ENCODE measurements around the gene CLRN3. TPM values are rescaled to one million over a fixed set of nuclear protein-coding genes. Genes with fewer than 3 reads are reported as not detected.

CLRN3 gene
- total RNA-seq, 1 donor from 2014 or later = not detected

DNA sequence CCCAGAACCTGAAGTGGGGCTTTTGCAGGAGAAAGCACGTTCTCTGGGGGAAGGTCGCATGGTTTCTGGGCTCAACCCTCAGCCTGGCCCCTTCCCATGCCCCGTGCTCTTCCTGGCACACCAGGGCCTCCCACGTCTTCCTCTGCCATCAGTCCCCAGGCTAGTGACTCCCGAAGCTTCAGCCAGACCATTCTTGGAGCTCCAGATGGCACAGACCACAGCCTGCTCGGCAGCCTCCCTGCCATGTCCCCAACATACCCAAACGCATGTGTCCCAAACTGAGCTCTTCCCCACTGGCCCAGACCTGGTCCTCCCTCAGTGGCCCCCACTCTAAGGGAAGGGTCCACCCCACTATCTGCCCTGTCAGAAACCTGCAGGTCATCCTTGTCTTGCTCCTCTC is 47.0 kb downstream of the CLRN3 start:
- H3K4me3 Mint-ChIP-seq (ENCODE audit: unreplicated experiment) = no peak overlapping the region
- Histone ChIP-seq H3K79me2 (ENCODE audit: insufficient read depth, low read length) (no peaks in the 10 kb centered on the region), H3K4me3 (ENCODE audit: insufficient read depth, low read depth, low read length) (no peak overlapping the region), H3K4me1 (ENCODE audit: insufficient read depth, low read length) (no peaks in the 10 kb centered on the region), H3K27me3 (ENCODE audit: insufficient read depth, low read length) (no peaks in the 10 kb centered on the region), H3K27ac (ENCODE audit: low read depth, low read length) (no peak overlapping the region), H2AFZ (ENCODE audit: low read depth, low read length) (no peak overlapping the region), H3K36me3 (ENCODE audit: insufficient read depth, low read length) (no peaks in the 10 kb centered on the region), H3K9ac (ENCODE audit: low read length) (no peak overlapping the region), H3K9me3 (ENCODE audit: insufficient read depth, low read depth, low read length) (no peaks in the 10 kb centered on the region), H4K20me1 (ENCODE audit: insufficient read depth, low read length) (no peaks in the 10 kb centered on the region), H3K4me2 (ENCODE audit: low read length) (no peak overlapping the region)
- DNase-seq (ENCODE audit: low read depth) (no peak), FAIRE-seq (no peak)
- H3K27me3 Mint-ChIP-seq (ENCODE audit: low read depth, unreplicated experiment) = peaks cover 59% of the 10 kb centered on the region
- H3K4me1 Mint-ChIP-seq (ENCODE audit: low read depth, unreplicated experiment) = peaks cover 2% of the 10 kb centered on the region
- TF ChIP-seq, protein P1, sequence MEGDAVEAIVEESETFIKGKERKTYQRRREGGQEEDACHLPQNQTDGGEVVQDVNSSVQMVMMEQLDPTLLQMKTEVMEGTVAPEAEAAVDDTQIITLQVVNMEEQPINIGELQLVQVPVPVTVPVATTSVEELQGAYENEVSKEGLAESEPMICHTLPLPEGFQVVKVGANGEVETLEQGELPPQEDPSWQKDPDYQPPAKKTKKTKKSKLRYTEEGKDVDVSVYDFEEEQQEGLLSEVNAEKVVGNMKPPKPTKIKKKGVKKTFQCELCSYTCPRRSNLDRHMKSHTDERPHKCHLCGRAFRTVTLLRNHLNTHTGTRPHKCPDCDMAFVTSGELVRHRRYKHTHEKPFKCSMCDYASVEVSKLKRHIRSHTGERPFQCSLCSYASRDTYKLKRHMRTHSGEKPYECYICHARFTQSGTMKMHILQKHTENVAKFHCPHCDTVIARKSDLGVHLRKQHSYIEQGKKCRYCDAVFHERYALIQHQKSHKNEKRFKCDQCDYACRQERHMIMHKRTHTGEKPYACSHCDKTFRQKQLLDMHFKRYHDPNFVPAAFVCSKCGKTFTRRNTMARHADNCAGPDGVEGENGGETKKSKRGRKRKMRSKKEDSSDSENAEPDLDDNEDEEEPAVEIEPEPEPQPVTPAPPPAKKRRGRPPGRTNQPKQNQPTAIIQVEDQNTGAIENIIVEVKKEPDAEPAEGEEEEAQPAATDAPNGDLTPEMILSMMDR (IDR thresholded peaks at IDR 0.05; ENCODE audit: insufficient read depth, low read depth, low read length) = no peak
- no peak for TF ChIP-seq EZH2 (IDR thresholded peaks at IDR 0.05; ENCODE audit: insufficient read depth, low read length)
- peaks cover 4% of the 10 kb centered on the region for H3K9me3 Mint-ChIP-seq (ENCODE audit: unreplicated experiment)
- no peaks in the 10 kb centered on the region for H3K36me3 Mint-ChIP-seq (ENCODE audit: low read depth, unreplicated experiment)
- H3K27ac Mint-ChIP-seq (ENCODE audit: unreplicated experiment) = no peak overlapping the region

DNA sequence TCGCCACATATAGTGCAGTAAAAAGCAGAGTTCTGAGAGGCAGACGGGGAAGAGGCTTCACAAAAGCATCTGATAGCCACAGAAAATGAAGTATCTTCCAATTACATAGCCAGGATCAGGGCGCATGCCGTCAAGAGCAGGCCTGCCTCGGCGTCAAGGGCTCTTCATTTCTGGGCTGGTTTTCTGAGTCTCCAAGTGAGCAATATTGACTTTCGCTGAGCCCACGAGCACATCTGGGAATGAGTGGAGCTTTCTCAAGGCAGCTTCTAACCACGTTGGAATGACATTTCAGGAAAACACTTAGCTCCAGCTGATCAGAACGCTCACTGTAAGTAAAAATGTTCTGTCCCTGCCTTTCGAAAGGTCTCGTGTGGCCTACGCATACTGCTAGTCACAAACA is 51.9 kb downstream of the CLRN3 start:
- no peaks in the 10 kb centered on the region for H3K9me3 ChIP-seq (ENCODE audit: insufficient read depth, low read depth, low read length)
- no peaks in the 10 kb centered on the region for H3K79me2 ChIP-seq (ENCODE audit: insufficient read depth, low read length)
- no peaks in the 10 kb centered on the region for H3K4me1 ChIP-seq (ENCODE audit: insufficient read depth, low read length)
- H3K4me3 ChIP-seq (ENCODE audit: insufficient read depth, low read depth, low read length) = no peak overlapping the region
- DNase-seq (ENCODE audit: low read depth) (no peak), FAIRE-seq (no peak)
- Mint-ChIP-seq H3K4me1 (ENCODE audit: low read depth, unreplicated experiment) (peaks cover 4% of the 10 kb centered on the region), H3K4me3 (ENCODE audit: unreplicated experiment) (no peak overlapping the region), H3K36me3 (ENCODE audit: low read depth, unreplicated experiment) (no peaks in the 10 kb centered on the region), H3K27ac (ENCODE audit: unreplicated experiment) (peak overlapping the region; percentile 71), H3K27me3 (ENCODE audit: low read depth, unreplicated experiment) (peaks cover 56% of the 10 kb centered on the region), H3K9me3 (ENCODE audit: unreplicated experiment) (peaks cover 4% of the 10 kb centered on the region)
- TF ChIP-seq, protein P1 (IDR thresholded peaks at IDR 0.05; ENCODE audit: insufficient read depth, low read depth, low read length) = no peak
- no peak for TF ChIP-seq EZH2 (IDR thresholded peaks at IDR 0.05; ENCODE audit: insufficient read depth, low read length)
- no peak overlapping the region for H2AFZ ChIP-seq (ENCODE audit: low read depth, low read length)
- H3K4me2 ChIP-seq (ENCODE audit: low read length) = no peak overlapping the region
- no peak overlapping the region for H3K27ac ChIP-seq (ENCODE audit: low read depth, low read length)
- peaks cover 4% of the 10 kb centered on the region for H3K27me3 ChIP-seq (ENCODE audit: insufficient read depth, low read length)
- H3K9ac ChIP-seq (ENCODE audit: low read length) = no peak overlapping the region
- H3K36me3 ChIP-seq (ENCODE audit: insufficient read depth, low read length) = no peaks in the 10 kb centered on the region
- no peaks in the 10 kb centered on the region for H4K20me1 ChIP-seq (ENCODE audit: insufficient read depth, low read length)

DNA sequence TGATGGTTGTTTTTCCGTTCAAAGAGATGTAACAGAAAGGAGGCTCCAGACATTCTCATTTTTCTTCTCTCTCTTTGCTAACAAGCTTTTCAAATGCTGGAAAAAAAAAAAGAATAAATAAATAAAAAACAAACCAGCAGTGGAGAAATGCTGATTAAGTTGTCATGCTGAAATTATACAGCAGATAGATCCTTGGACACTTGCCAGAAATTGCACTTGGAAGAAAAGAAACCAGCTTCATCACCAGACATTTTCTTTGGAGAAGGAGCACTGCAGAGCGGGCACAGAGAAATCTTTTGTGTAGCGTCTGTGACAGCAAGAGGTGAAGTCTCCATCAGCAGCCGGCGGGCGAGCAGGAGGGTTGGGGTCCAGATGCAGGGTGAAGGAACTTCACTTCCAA is 55.8 kb downstream of the CLRN3 start:
- Mint-ChIP-seq H3K27ac (ENCODE audit: unreplicated experiment) (no peak overlapping the region), H3K36me3 (ENCODE audit: low read depth, unreplicated experiment) (no peaks in the 10 kb centered on the region), H3K4me1 (ENCODE audit: low read depth, unreplicated experiment) (peaks cover 4% of the 10 kb centered on the region), H3K9me3 (ENCODE audit: unreplicated experiment) (peaks cover 1% of the 10 kb centered on the region), H3K27me3 (ENCODE audit: low read depth, unreplicated experiment) (peaks cover 34% of the 10 kb centered on the region), H3K4me3 (ENCODE audit: unreplicated experiment) (no peak overlapping the region)
- TF ChIP-seq EZH2 (IDR thresholded peaks at IDR 0.05; ENCODE audit: insufficient read depth, low read length) = no peak
- TF ChIP-seq, protein P1 (IDR thresholded peaks at IDR 0.05; ENCODE audit: insufficient read depth, low read depth, low read length) = no peak
- no peaks in the 10 kb centered on the region for H3K79me2 ChIP-seq (ENCODE audit: insufficient read depth, low read length)
- no peak overlapping the region for H3K4me3 ChIP-seq (ENCODE audit: insufficient read depth, low read depth, low read length)
- no peak overlapping the region for H3K4me2 ChIP-seq (ENCODE audit: low read length)
- no peaks in the 10 kb centered on the region for H3K36me3 ChIP-seq (ENCODE audit: insufficient read depth, low read length)
- H3K4me1 ChIP-seq (ENCODE audit: insufficient read depth, low read length) = no peaks in the 10 kb centered on the region
- no peaks in the 10 kb centered on the region for H3K9me3 ChIP-seq (ENCODE audit: insufficient read depth, low read depth, low read length)
- no peak overlapping the region for H3K27ac ChIP-seq (ENCODE audit: low read depth, low read length)
- no peak overlapping the region for H2AFZ ChIP-seq (ENCODE audit: low read depth, low read length)
- H4K20me1 ChIP-seq (ENCODE audit: insufficient read depth, low read length) = no peaks in the 10 kb centered on the region
- no peak for DNase-seq (ENCODE audit: low read depth)
- no peak for FAIRE-seq
- no peak overlapping the region for H3K9ac ChIP-seq (ENCODE audit: low read length)
- H3K27me3 ChIP-seq (ENCODE audit: insufficient read depth, low read length) = peaks cover 4% of the 10 kb centered on the region

Measured in astrocyte (in vitro differentiated cells and primary cell).